ENCODE results near the gene CBFA2T2.
"Not testable (repeated sequence)": the region's sequence is repeated elsewhere in the genome, so short reads cannot be mapped to it uniquely, and the experiment has no call there.

GRCh38 chr20:33456916-33457642, 32.8 kb upstream of the CBFA2T2 start:
- peak; percentile 100 for TF ChIP-seq CTCF (IDR thresholded peaks at IDR 0.05; ENCODE audit: poor library complexity)
- TF ChIP-seq EZH2phosphoT487 (IDR thresholded peaks at IDR 0.05; ENCODE audit: low read depth, severe bottlenecking, unreplicated experiment), result not testable (repeated sequence)

Measured in hepatocyte (in vitro differentiated cells).